Suprapubic skin (tissue), 4 donors: ENCODE measurements around the gene PTPRN2. TPM values are rescaled to one million over a fixed set of nuclear protein-coding genes. Genes with fewer than 3 reads are reported as not detected.
A peak's percentile ranks its signal among the peaks of the same experiment; 100 is the strongest.
"Not testable (repeated sequence)": the region's sequence is repeated elsewhere in the genome, so short reads cannot be mapped to it uniquely, and the experiment has no call there.

Source experiments
- DNase-seq, 2 donors: peaks; one replicate each; pipeline ENCODE4 v3.0.0-alpha.2; 2019; ENCODE audit warnings: low spot score in 2 of 2
- H3K27ac ChIP-seq: fragments of 200-600 bp; sonication (generic); one replicate; pipeline ENCODE4 v1.5.1; 2019
- H3K27me3 ChIP-seq: fragments of 200-600 bp; sonication (generic); one replicate; pipeline ENCODE4 v1.5.1; 2019
- H3K36me3 ChIP-seq: fragments of 200-600 bp; sonication (generic); one replicate; pipeline ENCODE4 v1.5.1; 2019
- H3K4me1 ChIP-seq: fragments of 200-600 bp; sonication (generic); one replicate; pipeline ENCODE4 v1.5.1; 2019
- H3K4me3 ChIP-seq: fragments of 200-600 bp; sonication (generic); one replicate; pipeline ENCODE4 v1.5.1; 2019; ENCODE audit warnings: mild to moderate bottlenecking
- H3K9me3 ChIP-seq: fragments of 200-600 bp; sonication (generic); one replicate; pipeline ENCODE4 v1.5.1; 2019
- EP300 ChIP-seq: sonication (generic); formaldehyde crosslinking; IDR thresholded peaks from one replicate; pipeline ENCODE4 v1.6.1; 2017; ENCODE audit warnings: antibody characterized with exemption
- POLR2A ChIP-seq, 2 donors: fragments of 450-650 bp; IDR thresholded peaks; one replicate each; pipeline ENCODE4 v1.6.1; 2017; ENCODE audit warnings: antibody characterized with exemption in 2 of 2, mild to moderate bottlenecking in 2 of 2, moderate library complexity in 2 of 2
- POLR2AphosphoS5 ChIP-seq, 3 donors: sonication (generic); formaldehyde crosslinking; IDR thresholded peaks; one replicate each; pipeline ENCODE4 v1.6.1; 2017; ENCODE audit warnings: antibody characterized with exemption in 3 of 3
- WGBS: methylation state at CpG from one replicate; pipeline ENCODE4 v1.1.5; 2018; 5-methylcytosine and 5-hydroxymethylcytosine counted together
- total RNA-seq, 4 donors: library from RNA; depleted of rRNA; stranded (reverse); fragments of >200 nt; gene quantifications; one replicate each; pipeline ENCODE4 v1.1.0, GENCODE V29; 2016
- TF ChIP-seq, protein P1 (sequence below), 2 donors: fragments of 200-600 bp in 1 of 2; fragments of 450-650 bp in 1 of 2; sonication (generic) in 1 of 2; IDR thresholded peaks; one replicate each; pipeline ENCODE4 v1.5.1; 2016 to 2019; ENCODE audit warnings: antibody characterized with exemption in 2 of 2, mild to moderate bottlenecking in 1 of 2, moderate library complexity in 1 of 2

Gene PTPRN2
- total RNA-seq, 4 donors from 2014 or later: 0.23 to 1.8 (median 1.3) TPM

DNA sequence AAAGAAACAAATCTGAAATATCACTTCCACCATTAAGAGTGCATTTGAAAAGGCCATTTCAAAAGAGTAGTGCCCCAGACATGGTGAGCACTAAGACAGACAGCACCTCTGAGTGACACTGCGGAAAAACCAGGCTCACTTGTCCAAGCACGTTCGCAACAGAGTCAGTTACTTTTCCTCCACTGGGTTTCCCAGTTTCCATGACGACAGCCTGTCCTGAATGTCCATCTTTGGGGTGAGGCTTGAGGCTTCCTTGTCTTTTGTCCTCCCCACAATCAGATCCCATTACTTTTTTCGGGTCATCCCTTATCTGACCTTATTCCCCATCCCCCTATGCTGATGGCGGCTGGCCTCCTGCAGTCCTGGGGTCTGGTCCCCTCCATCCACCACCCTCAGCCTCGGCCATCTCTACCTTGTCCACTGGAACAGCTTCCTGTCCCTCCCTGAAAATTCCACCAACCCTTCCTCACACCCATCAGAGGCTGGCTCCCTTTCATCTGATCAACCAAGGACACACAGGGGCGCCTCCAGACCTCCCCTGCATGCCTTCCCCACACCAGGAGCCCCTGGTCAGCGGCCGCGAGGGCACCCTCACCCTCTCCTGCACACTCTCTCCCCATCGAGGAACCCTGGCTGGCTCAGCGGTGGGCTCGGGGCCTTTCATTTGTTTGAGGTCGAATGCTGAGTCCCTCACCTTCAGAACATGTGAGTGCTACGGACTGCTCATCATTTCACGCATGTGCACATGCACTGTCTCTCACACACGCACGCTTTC is 887.2 kb downstream of the PTPRN2 start:
- DNase-seq: peak in 1 of 2 donors; percentile 48
- no peaks in the 10 kb centered on the region for H3K4me1 ChIP-seq
- no peak overlapping the region for H3K27ac ChIP-seq
- no peak for TF ChIP-seq POLR2A (IDR thresholded peaks at IDR 0.05)
- TF ChIP-seq EP300: no peak
- no peak for TF ChIP-seq POLR2AphosphoS5 (IDR thresholded peaks at IDR 0.05)
- TF ChIP-seq, protein P1, sequence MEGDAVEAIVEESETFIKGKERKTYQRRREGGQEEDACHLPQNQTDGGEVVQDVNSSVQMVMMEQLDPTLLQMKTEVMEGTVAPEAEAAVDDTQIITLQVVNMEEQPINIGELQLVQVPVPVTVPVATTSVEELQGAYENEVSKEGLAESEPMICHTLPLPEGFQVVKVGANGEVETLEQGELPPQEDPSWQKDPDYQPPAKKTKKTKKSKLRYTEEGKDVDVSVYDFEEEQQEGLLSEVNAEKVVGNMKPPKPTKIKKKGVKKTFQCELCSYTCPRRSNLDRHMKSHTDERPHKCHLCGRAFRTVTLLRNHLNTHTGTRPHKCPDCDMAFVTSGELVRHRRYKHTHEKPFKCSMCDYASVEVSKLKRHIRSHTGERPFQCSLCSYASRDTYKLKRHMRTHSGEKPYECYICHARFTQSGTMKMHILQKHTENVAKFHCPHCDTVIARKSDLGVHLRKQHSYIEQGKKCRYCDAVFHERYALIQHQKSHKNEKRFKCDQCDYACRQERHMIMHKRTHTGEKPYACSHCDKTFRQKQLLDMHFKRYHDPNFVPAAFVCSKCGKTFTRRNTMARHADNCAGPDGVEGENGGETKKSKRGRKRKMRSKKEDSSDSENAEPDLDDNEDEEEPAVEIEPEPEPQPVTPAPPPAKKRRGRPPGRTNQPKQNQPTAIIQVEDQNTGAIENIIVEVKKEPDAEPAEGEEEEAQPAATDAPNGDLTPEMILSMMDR (IDR thresholded peaks at IDR 0.05): no peak
- H3K27me3 ChIP-seq: peaks cover 58% of the 10 kb centered on the region
- no peaks in the 10 kb centered on the region for H3K36me3 ChIP-seq
- H3K9me3 ChIP-seq: no peaks in the 10 kb centered on the region
- 67% methylated on average over 19 of the region's 19 CpGs for WGBS
- no peak overlapping the region for H3K4me3 ChIP-seq

DNA sequence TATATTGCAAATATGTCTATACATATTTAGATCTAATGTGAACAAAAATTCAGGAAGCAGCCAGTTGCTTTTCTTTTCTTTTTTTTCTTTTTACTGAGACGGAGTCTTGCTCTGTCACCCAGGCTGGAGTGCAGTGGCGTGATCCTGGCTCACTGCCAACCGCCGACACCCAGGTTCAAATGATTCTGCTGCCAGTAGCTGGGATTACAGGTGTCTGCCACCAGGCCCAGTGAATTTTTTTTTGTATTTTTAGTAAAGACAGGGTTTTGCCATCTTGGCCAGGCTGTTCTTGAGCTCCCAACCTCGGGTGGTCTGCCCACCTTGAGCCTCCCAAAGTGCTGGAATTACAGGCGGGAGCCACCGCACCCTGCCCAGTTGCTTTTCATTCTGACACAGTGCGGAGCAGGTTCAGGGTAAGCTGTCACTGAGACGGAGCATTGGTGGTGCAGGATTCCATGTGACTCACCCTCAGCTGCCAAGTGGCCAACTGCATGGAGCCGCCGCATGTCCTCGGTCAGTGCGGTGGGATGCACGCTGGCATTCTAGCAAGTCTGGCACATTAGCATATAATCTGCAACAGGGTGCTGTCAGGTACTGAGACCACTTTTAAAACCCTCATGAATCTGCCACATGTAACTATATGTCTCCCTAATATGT is 888.1 kb downstream of the PTPRN2 start:
- Histone ChIP-seq H3K4me3 (no peak overlapping the region), H3K27ac (no peak overlapping the region), H3K9me3 (no peaks in the 10 kb centered on the region), H3K36me3 (no peaks in the 10 kb centered on the region), H3K4me1 (no peaks in the 10 kb centered on the region), H3K27me3 (peaks cover 55% of the 10 kb centered on the region)
- 51% methylated on average over 7 of the region's 14 CpGs for WGBS
- peak in 1 of 2 donors; percentile 28 for DNase-seq
- TF ChIP-seq, protein P1 (IDR thresholded peaks at IDR 0.05): no peak

DNA sequence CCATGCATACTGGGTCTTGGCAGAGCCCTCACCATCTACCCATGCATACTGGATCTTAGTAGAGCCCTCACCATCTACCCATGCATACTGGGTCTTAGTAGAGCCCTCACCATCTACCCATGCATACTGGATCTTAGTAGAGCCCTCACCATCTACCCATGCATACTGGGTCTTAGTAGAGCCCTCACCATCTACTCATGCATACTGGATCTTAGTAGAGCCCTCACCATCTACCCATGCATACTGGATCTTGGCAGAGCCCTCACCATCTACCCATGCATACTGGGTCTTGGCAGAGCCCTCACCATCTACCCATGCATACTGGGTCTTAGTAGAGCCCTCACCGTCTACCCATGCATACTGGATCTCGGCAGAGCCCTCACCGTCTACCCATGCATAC is 890.3 kb downstream of the PTPRN2 start:
- H3K27ac ChIP-seq, H3K4me3 ChIP-seq: not testable (repeated sequence)

DNA sequence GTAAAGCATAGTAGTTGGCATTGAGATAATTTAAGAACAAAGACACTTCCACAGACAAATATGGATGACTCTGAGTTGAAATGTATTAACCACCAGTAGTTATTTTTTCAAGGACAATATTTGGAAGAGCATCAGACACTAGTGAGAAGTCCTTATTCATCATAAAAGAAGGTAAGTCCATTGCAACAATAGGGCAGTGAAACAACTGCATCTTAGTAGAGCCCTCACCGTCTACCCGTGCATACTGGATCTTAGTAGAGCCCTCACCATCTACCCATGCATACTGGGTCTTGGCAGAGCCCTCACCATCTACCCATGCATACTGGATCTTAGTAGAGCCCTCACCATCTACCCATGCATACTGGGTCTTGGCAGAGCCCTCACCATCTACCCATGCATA is 892.0 kb downstream of the PTPRN2 start:
- peaks cover 28% of the 10 kb centered on the region for H3K4me1 ChIP-seq
- H3K4me3 ChIP-seq, H3K36me3 ChIP-seq, H3K9me3 ChIP-seq, H3K27ac ChIP-seq: not testable (repeated sequence)
- 87% methylated on average over 2 of the region's 2 CpGs for WGBS
- H3K27me3 ChIP-seq: peaks cover 59% of the 10 kb centered on the region
- peak in 1 of 2 donors; percentile 7 for DNase-seq

More for the DNA sequence above, 890.3 kb downstream of the PTPRN2 start:
- Histone ChIP-seq H3K27me3 (peaks cover 56% of the 10 kb centered on the region), H3K4me1 (peaks cover 13% of the 10 kb centered on the region)
- 83% methylated on average over 3 of the region's 3 CpGs for WGBS
- not testable (repeated sequence) for H3K36me3 ChIP-seq, H3K9me3 ChIP-seq, DNase-seq

DNA sequence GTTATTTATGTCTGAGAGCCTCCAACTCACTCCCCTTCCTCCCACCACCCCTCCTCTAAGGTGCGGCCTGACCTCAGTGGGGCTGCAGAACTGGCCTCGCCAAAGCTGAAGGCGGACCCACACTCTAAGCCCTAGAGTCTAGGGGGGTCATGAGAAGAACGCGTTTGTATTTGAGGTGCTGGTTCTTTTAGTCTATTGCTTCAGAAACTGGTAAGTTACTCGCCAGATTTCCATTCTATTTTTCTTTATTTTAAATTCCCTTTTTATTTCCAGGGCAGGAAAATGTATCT is 893.3 kb downstream of the PTPRN2 start:
- H3K36me3 ChIP-seq: no peaks in the 10 kb centered on the region
- WGBS: 32% methylated on average over 6 of the region's 6 CpGs
- H3K9me3 ChIP-seq: no peaks in the 10 kb centered on the region
- TF ChIP-seq EP300: no peak
- no peak for TF ChIP-seq POLR2A (IDR thresholded peaks at IDR 0.05)
- TF ChIP-seq, protein P1 (IDR thresholded peaks at IDR 0.05): no peak
- no peak for TF ChIP-seq POLR2AphosphoS5 (IDR thresholded peaks at IDR 0.05)
- H3K27ac ChIP-seq: no peak overlapping the region
- H3K4me1 ChIP-seq: peaks cover 40% of the 10 kb centered on the region
- H3K27me3 ChIP-seq: peaks cover 64% of the 10 kb centered on the region
- peak in 1 of 2 donors; percentile 32 for DNase-seq
- H3K4me3 ChIP-seq: no peak overlapping the region

DNA sequence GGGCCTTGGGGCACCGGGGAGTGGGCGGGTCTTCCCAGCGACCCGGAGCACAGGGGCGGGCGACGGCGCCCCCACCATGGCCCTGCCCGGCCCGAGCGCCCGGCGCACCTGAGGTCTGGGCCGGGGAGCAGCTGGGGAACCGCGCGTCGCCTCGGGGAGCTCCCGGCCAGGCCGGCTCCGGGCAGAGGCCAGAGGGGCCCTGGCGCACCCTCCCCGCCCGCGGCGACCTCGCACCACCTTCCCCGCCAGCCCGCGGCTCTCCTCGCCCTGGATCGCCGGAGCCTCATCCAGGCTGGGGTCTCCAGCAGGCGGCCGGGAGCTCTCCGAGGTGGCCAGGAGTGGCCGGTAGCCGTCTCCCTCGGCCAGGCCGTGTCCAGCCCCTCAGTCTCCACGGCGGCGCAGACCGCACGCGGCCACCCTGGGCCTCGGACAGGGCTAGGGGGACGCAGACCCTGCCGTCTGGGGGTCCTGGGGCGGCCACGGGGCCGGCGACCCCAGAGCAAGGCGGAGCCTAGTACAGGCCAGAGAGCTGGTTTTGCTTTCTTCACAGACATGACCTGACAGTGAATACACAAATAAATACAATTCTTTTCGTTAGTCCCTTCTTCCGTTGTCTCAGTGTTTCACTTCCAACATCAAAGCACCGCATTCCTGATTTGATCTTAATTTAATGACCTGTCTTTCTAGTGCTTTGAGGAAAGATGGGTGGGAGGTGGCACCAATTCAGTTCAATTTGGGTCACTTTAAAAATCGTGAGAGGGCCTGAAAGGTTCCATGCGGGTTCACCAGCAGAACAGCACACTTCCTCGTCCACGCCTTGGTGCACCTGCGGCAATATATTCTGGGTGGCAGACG is 893.9 kb downstream of the PTPRN2 start:
- peaks cover 67% of the 10 kb centered on the region for H3K27me3 ChIP-seq
- TF ChIP-seq POLR2A (IDR thresholded peaks at IDR 0.05) (no peak), EP300 (no peak), POLR2AphosphoS5 (IDR thresholded peaks at IDR 0.05) (no peak)
- TF ChIP-seq, protein P1 (IDR thresholded peaks at IDR 0.05): no peak
- peaks cover 46% of the 10 kb centered on the region for H3K4me1 ChIP-seq
- peak in 1 of 2 donors; percentile 37 for DNase-seq
- H3K4me3 ChIP-seq: no peak overlapping the region
- H3K36me3 ChIP-seq: no peaks in the 10 kb centered on the region
- 23% methylated on average over 30 of the region's 64 CpGs for WGBS
- H3K9me3 ChIP-seq: no peaks in the 10 kb centered on the region
- no peak overlapping the region for H3K27ac ChIP-seq
